KMS-11 (cell line): Measurements from ENCODE around the gene POLDIP2.

Source experiments
- H2AFZ ChIP-seq: fragments of 200-600 bp; sonication (generic); 2 replicates; pipeline ENCODE4 v1.6.1; 2016; ENCODE audit warnings: antibody characterized with exemption, mixed run types, low read depth
- H3K27ac ChIP-seq: fragments of 200-600 bp; sonication (generic); 2 replicates; pipeline ENCODE4 v1.6.1; 2016; ENCODE audit warnings: mild to moderate bottlenecking, mixed run types
- H3K27me3 ChIP-seq: fragments of 200-600 bp; sonication (generic); 2 replicates; pipeline ENCODE4 v1.6.1; 2017; ENCODE audit warnings: mild to moderate bottlenecking, low read depth, mixed run types, moderate library complexity; ENCODE audit not compliant: insufficient read depth
- H3K36me3 ChIP-seq: fragments of 200-600 bp; sonication (generic); 2 replicates; pipeline ENCODE4 v1.6.1; 2017; ENCODE audit warnings: mild to moderate bottlenecking, mixed run types; ENCODE audit not compliant: insufficient read depth
- H3K4me1 ChIP-seq: fragments of 200-600 bp; sonication (generic); 2 replicates; pipeline ENCODE4 v1.6.1; 2016; ENCODE audit warnings: mild to moderate bottlenecking, low read depth, mixed run types; ENCODE audit not compliant: poor library complexity, severe bottlenecking
- H3K4me2 ChIP-seq: fragments of 200-600 bp; sonication (generic); 2 replicates; pipeline ENCODE4 v1.7.0; 2016; ENCODE audit warnings: mild to moderate bottlenecking, mixed run types
- H3K4me3 ChIP-seq: fragments of 200-600 bp; sonication (generic); IDR thresholded peaks from 2 replicates; pipeline ENCODE4 v1.6.1; 2017; ENCODE audit warnings: low read depth, low read length, mixed read lengths; ENCODE audit not compliant: insufficient read depth
- H3K79me2 ChIP-seq: fragments of 200-600 bp; sonication (generic); 2 replicates; pipeline ENCODE4 v1.6.1; 2016; ENCODE audit warnings: low read depth, mixed run types; ENCODE audit not compliant: insufficient read depth
- H3K9ac ChIP-seq: fragments of 200-600 bp; sonication (generic); 2 replicates; pipeline ENCODE4 v1.6.1; 2016; ENCODE audit warnings: mild to moderate bottlenecking, mixed run types
- H4K20me1 ChIP-seq: fragments of 200-600 bp; sonication (generic); 2 replicates; pipeline ENCODE4 v1.6.1; 2016; ENCODE audit warnings: mild to moderate bottlenecking, mixed run types; ENCODE audit not compliant: insufficient read depth
- TF ChIP-seq, protein P1 (sequence below): fragments of 200-600 bp; sonication (generic); conservative IDR thresholded peaks from 2 replicates; pipeline ENCODE4 v1.6.1; 2017; ENCODE audit warnings: low read depth, mild to moderate bottlenecking, antibody characterized with exemption, low read length, moderate library complexity, mixed read lengths

The POLDIP2 gene

GRCh38 chr17:28363776-28364650, 6.7 kb upstream of the POLDIP2 start:
- Histone ChIP-seq H3K4me1 (no peaks in the 10 kb centered on the region), H4K20me1 (no peaks in the 10 kb centered on the region), H3K4me2 (no peak overlapping the region), H3K27ac (no peak overlapping the region), H3K36me3 (no peaks in the 10 kb centered on the region), H3K27me3 (no peaks in the 10 kb centered on the region), H3K4me3 (no peak overlapping the region), H3K9ac (no peak overlapping the region), H3K79me2 (no peaks in the 10 kb centered on the region), H2AFZ (no peak overlapping the region)
- TF ChIP-seq, protein P1, sequence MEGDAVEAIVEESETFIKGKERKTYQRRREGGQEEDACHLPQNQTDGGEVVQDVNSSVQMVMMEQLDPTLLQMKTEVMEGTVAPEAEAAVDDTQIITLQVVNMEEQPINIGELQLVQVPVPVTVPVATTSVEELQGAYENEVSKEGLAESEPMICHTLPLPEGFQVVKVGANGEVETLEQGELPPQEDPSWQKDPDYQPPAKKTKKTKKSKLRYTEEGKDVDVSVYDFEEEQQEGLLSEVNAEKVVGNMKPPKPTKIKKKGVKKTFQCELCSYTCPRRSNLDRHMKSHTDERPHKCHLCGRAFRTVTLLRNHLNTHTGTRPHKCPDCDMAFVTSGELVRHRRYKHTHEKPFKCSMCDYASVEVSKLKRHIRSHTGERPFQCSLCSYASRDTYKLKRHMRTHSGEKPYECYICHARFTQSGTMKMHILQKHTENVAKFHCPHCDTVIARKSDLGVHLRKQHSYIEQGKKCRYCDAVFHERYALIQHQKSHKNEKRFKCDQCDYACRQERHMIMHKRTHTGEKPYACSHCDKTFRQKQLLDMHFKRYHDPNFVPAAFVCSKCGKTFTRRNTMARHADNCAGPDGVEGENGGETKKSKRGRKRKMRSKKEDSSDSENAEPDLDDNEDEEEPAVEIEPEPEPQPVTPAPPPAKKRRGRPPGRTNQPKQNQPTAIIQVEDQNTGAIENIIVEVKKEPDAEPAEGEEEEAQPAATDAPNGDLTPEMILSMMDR = no peak

DNA sequence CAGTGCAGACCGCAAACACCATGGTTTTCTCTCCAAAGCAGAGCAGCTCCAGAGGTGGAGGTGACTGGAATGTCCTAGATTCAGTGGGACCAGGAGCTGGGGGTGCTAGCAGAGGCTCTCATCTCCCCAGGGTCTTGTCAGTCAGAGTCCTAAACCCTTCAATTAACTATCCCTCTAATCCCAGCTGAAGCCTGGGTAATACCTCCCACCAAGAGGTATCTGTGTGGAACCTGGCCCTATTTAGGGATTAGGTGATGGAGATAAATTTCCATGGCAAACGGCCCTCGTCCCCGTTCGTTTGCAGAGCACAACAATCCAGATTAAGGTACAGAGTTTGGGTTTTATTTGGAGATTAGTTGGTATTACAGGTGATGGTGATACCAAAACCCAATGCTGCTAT, 5.9 kb upstream of the POLDIP2 start:
- Histone ChIP-seq H3K27me3 (no peaks in the 10 kb centered on the region), H2AFZ (no peak overlapping the region), H4K20me1 (no peaks in the 10 kb centered on the region), H3K36me3 (no peaks in the 10 kb centered on the region), H3K79me2 (peaks cover 8% of the 10 kb centered on the region), H3K9ac (no peak overlapping the region), H3K4me3 (no peak overlapping the region), H3K4me1 (peaks cover 8% of the 10 kb centered on the region), H3K4me2 (no peak overlapping the region), H3K27ac (no peak overlapping the region)
- TF ChIP-seq, protein P1 = no peak

GRCh38 chr17:28357901-28358197, 522 bp upstream of the POLDIP2 start:
- Histone ChIP-seq H3K27me3 (no peaks in the 10 kb centered on the region), H3K4me3 (no peak overlapping the region), H3K4me1 (peaks cover 21% of the 10 kb centered on the region), H3K27ac (peak overlapping the region; percentile 6; the same call in 1 of the 2 replicates), H2AFZ (peak overlapping the region; percentile 77), H4K20me1 (no peaks in the 10 kb centered on the region), H3K36me3 (peaks cover 9% of the 10 kb centered on the region; the same call in 1 of the 2 replicates), H3K9ac (peak overlapping the region; percentile 91), H3K4me2 (peak overlapping the region; percentile 97), H3K79me2 (peaks cover 29% of the 10 kb centered on the region)
- TF ChIP-seq, protein P1 = no peak

DNA sequence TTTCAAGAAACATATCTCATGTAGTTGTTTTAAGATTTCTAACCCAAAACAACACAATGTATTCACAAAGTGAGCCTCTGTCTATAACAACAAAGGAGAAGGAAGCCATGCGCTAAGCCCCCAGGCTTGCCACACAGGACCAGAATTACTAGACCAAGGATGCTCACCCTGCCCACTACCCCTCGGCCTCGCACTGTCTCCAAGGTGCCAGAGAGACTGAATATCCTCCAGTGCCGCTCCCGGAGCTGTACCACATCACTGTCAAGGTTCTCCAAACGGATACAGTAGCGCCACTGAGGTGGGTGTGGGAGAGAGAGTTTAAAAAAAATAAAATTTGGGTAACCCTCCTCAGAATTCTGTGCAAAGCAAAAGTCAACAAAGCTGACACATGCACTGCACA, 7.1 kb downstream of the POLDIP2 start:
- no peaks in the 10 kb centered on the region for H4K20me1 ChIP-seq
- H3K27me3 ChIP-seq = no peaks in the 10 kb centered on the region
- H3K9ac ChIP-seq = no peak overlapping the region
- TF ChIP-seq, protein P1 = no peak
- H3K4me1 ChIP-seq = no peaks in the 10 kb centered on the region
- H3K4me3 ChIP-seq = no peak overlapping the region
- no peak overlapping the region for H2AFZ ChIP-seq
- no peaks in the 10 kb centered on the region for H3K79me2 ChIP-seq
- no peak overlapping the region for H3K4me2 ChIP-seq
- H3K27ac ChIP-seq = no peak overlapping the region
- peaks cover 16% of the 10 kb centered on the region; the same call in 1 of the 2 replicates for H3K36me3 ChIP-seq
